ENCODE data around the gene SLC27A2.

GRCh38 chr15:50168783-50169411, 13.1 kb upstream of the SLC27A2 start:
- TF ChIP-seq POLR2A (IDR thresholded peaks at IDR 0.05; ENCODE audit: low read depth, low read length) = no peak
- no peak for TF ChIP-seq TAF1 (IDR thresholded peaks at IDR 0.05; ENCODE audit: borderline replicate concordance, low read depth, low read length)

Measured in GM12892 (cell line).